ENCODE data around the gene TARS3.
A peak's percentile ranks its signal among the peaks of the same experiment; 100 is the strongest.

TARS3 gene

DNA sequence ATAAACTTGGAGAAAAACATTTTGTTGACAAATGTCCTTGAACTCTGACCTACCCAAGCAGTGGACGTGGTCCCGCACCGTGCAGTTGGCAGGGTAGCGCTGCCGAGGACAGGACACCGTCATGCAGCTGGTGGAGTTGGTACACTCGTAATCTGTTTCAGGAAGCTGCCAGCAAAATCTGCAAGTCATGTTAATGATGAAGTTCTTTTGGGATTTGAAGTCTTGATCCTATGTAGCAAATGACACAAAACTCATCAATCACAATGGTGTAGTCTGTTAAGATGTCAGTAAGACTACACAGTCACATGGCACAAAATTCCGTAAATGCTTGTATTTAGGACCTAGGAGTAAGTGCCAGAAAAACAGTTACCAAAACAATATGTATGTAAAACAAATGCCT is 77.6 kb downstream of the TARS3 start:
- TF ChIP-seq, protein P1, sequence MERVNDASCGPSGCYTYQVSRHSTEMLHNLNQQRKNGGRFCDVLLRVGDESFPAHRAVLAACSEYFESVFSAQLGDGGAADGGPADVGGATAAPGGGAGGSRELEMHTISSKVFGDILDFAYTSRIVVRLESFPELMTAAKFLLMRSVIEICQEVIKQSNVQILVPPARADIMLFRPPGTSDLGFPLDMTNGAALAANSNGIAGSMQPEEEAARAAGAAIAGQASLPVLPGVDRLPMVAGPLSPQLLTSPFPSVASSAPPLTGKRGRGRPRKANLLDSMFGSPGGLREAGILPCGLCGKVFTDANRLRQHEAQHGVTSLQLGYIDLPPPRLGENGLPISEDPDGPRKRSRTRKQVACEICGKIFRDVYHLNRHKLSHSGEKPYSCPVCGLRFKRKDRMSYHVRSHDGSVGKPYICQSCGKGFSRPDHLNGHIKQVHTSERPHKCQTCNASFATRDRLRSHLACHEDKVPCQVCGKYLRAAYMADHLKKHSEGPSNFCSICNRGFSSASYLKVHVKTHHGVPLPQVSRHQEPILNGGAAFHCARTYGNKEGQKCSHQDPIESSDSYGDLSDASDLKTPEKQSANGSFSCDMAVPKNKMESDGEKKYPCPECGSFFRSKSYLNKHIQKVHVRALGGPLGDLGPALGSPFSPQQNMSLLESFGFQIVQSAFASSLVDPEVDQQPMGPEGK (CRISPR knock-in tag; IDR thresholded peaks at IDR 0.05; ENCODE audit: borderline replicate concordance), result no peak
- TF ChIP-seq BACH2 (CRISPR knock-in tag; IDR thresholded peaks at IDR 0.05; ENCODE audit: borderline replicate concordance) (no peak), GLIS3 (CRISPR knock-in tag; IDR thresholded peaks at IDR 0.05) (no peak), CREB5 (CRISPR knock-in tag; IDR thresholded peaks at IDR 0.05; ENCODE audit: low read depth) (no peak), ARNTL (CRISPR knock-in tag; IDR thresholded peaks at IDR 0.05; ENCODE audit: borderline replicate concordance, low read depth) (no peak), ZNF565 (CRISPR knock-in tag; conservative IDR thresholded peaks at IDR 0.05; ENCODE audit: low read depth) (no peak), TOX (CRISPR knock-in tag; IDR thresholded peaks at IDR 0.05; ENCODE audit: borderline replicate concordance) (no peak), ESRRG (CRISPR knock-in tag; IDR thresholded peaks at IDR 0.05) (no peak), RARB (CRISPR knock-in tag; IDR thresholded peaks at IDR 0.05) (no peak), ZC3H10 (CRISPR knock-in tag; IDR thresholded peaks at IDR 0.05) (no peak), ZNF8 (CRISPR knock-in tag; IDR thresholded peaks at IDR 0.05) (no peak), ISL1 (CRISPR knock-in tag; IDR thresholded peaks at IDR 0.05) (no peak), PPARA (CRISPR knock-in tag; IDR thresholded peaks at IDR 0.05; ENCODE audit: borderline replicate concordance) (no peak), ZNF70 (CRISPR knock-in tag; IDR thresholded peaks at IDR 0.05) (no peak), CSDC2 (CRISPR knock-in tag; IDR thresholded peaks at IDR 0.05) (no peak)
- TF ChIP-seq, protein P2, sequence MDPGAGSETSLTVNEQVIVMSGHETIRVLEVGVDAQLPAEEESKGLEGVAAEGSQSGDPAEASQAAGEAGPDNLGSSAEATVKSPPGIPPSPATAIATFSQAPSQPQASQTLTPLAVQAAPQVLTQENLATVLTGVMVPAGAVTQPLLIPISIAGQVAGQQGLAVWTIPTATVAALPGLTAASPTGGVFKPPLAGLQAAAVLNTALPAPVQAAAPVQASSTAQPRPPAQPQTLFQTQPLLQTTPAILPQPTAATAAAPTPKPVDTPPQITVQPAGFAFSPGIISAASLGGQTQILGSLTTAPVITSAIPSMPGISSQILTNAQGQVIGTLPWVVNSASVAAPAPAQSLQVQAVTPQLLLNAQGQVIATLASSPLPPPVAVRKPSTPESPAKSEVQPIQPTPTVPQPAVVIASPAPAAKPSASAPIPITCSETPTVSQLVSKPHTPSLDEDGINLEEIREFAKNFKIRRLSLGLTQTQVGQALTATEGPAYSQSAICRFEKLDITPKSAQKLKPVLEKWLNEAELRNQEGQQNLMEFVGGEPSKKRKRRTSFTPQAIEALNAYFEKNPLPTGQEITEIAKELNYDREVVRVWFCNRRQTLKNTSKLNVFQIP (CRISPR knock-in tag; IDR thresholded peaks at IDR 0.05; ENCODE audit: borderline replicate concordance, low read depth), result no peak

GRCh38 chr15:101642361-101642760 is 81.9 kb downstream of the TARS3 start:
- no peak for TF ChIP-seq PPARA (CRISPR knock-in tag; IDR thresholded peaks at IDR 0.05; ENCODE audit: borderline replicate concordance)
- TF ChIP-seq CREB5 (CRISPR knock-in tag; IDR thresholded peaks at IDR 0.05; ENCODE audit: low read depth), result no peak
- no peak for TF ChIP-seq ZFP30 (CRISPR knock-in tag; IDR thresholded peaks at IDR 0.05)
- TF ChIP-seq ZNF70 (CRISPR knock-in tag; IDR thresholded peaks at IDR 0.05), result no peak
- no peak for TF ChIP-seq ZNF565 (CRISPR knock-in tag; conservative IDR thresholded peaks at IDR 0.05; ENCODE audit: low read depth)
- TF ChIP-seq, protein P2 (CRISPR knock-in tag; IDR thresholded peaks at IDR 0.05; ENCODE audit: borderline replicate concordance, low read depth), result no peak
- no peak for TF ChIP-seq ZNF8 (CRISPR knock-in tag; IDR thresholded peaks at IDR 0.05)
- TF ChIP-seq TSHZ2 (CRISPR knock-in tag; IDR thresholded peaks at IDR 0.05), result no peak
- TF ChIP-seq ISL1 (CRISPR knock-in tag; IDR thresholded peaks at IDR 0.05), result no peak
- no peak for TF ChIP-seq BACH2 (CRISPR knock-in tag; IDR thresholded peaks at IDR 0.05; ENCODE audit: borderline replicate concordance)
- TF ChIP-seq GLIS3 (CRISPR knock-in tag; IDR thresholded peaks at IDR 0.05), result no peak
- no peak for TF ChIP-seq ESRRG (CRISPR knock-in tag; IDR thresholded peaks at IDR 0.05)
- TF ChIP-seq SNAI2 (CRISPR knock-in tag; IDR thresholded peaks at IDR 0.05), result no peak
- no peak for TF ChIP-seq CSRNP3 (CRISPR knock-in tag; IDR thresholded peaks at IDR 0.05)
- TF ChIP-seq ZFP3 (CRISPR knock-in tag; IDR thresholded peaks at IDR 0.05), result no peak
- no peak for TF ChIP-seq ARNTL (CRISPR knock-in tag; IDR thresholded peaks at IDR 0.05; ENCODE audit: borderline replicate concordance, low read depth)
- TF ChIP-seq CSDC2 (CRISPR knock-in tag; IDR thresholded peaks at IDR 0.05), result no peak
- TF ChIP-seq, protein P1 (CRISPR knock-in tag; IDR thresholded peaks at IDR 0.05; ENCODE audit: borderline replicate concordance), result no peak
- TF ChIP-seq RARB (CRISPR knock-in tag; IDR thresholded peaks at IDR 0.05), result no peak
- peak; percentile 58; the same call in 2 of the 3 replicates for ATAC-seq

More for the DNA sequence above, 77.6 kb downstream of the TARS3 start:
- ATAC-seq, result no peak
